HG03095 (cell line): ENCODE data around the gene DZIP1L.

Source experiments
- ATAC-seq: cut with Tn5 transposase; IDR thresholded peaks from one replicate; pipeline ENCODE4 v1.9.1; 2021; ENCODE audit warnings: moderate library complexity; ENCODE audit not compliant: unreplicated experiment

DZIP1L gene

GRCh38 chr3:138072796-138073195 lies 42.6 kb downstream of the DZIP1L start:
- no peak for ATAC-seq

- no peak for ATAC-seq
Measured at GRCh38 chr3:138070006-138070405, 45.4 kb downstream of the DZIP1L start.

- ATAC-seq = peak; percentile 64
Measured at GRCh38 chr3:138068579-138069174, 46.7 kb downstream of the DZIP1L start.

GRCh38 chr3:138068046-138068445 lies 47.4 kb downstream of the DZIP1L start:
- no peak for ATAC-seq

- no peak for ATAC-seq
Measured at GRCh38 chr3:138066972-138067371, 48.4 kb downstream of the DZIP1L start.

GRCh38 chr3:138066383-138066782 lies 49.0 kb downstream of the DZIP1L start:
- peak; percentile 83 for ATAC-seq

- ATAC-seq = no peak
Measured at GRCh38 chr3:138065949-138066348, 49.5 kb downstream of the DZIP1L start.

- no peak for ATAC-seq
Measured at GRCh38 chr3:138063416-138063815, 52.0 kb downstream of the DZIP1L start.

GRCh38 chr3:138062626-138063025 lies 52.8 kb downstream of the DZIP1L start:
- no peak for ATAC-seq

GRCh38 chr3:138062037-138062436 lies 53.4 kb downstream of the DZIP1L start:
- no peak for ATAC-seq

GRCh38 chr3:138060792-138061191 lies 54.6 kb downstream of the DZIP1L start:
- no peak for ATAC-seq

- no peak for ATAC-seq
Measured at GRCh38 chr3:138059261-138059660, 56.1 kb downstream of the DZIP1L start.

- ATAC-seq = no peak
Measured at GRCh38 chr3:138057384-138057783, 58.0 kb downstream of the DZIP1L start.

- no peak for ATAC-seq
Measured at GRCh38 chr3:138054057-138054456, 61.4 kb downstream of the DZIP1L start.

- peak; percentile 85 for ATAC-seq
Measured at GRCh38 chr3:138051947-138052802, 63.2 kb downstream of the DZIP1L start.

- ATAC-seq = no peak
Measured at GRCh38 chr3:138049157-138049919, 66.1 kb downstream of the DZIP1L start.

- ATAC-seq = no peak
Measured at GRCh38 chr3:138047596-138048158, 67.7 kb downstream of the DZIP1L start.

GRCh38 chr3:138046955-138047354 lies 68.5 kb downstream of the DZIP1L start:
- ATAC-seq = no peak

GRCh38 chr3:138046085-138046484 lies 69.3 kb downstream of the DZIP1L start:
- ATAC-seq = no peak

GRCh38 chr3:138043266-138044029 lies 72.0 kb downstream of the DZIP1L start:
- ATAC-seq = no peak

- no peak for ATAC-seq
Measured at GRCh38 chr3:138042043-138042442, 73.4 kb downstream of the DZIP1L start.
